Measurements from ENCODE around the gene SEC31A. TPM values are rescaled to one million over a fixed set of nuclear protein-coding genes. Genes with fewer than 3 reads are reported as not detected.

The SEC31A gene
- total and polyA plus RNA-seq, 9 donors: 142 to 388 (median 287) TPM

DNA sequence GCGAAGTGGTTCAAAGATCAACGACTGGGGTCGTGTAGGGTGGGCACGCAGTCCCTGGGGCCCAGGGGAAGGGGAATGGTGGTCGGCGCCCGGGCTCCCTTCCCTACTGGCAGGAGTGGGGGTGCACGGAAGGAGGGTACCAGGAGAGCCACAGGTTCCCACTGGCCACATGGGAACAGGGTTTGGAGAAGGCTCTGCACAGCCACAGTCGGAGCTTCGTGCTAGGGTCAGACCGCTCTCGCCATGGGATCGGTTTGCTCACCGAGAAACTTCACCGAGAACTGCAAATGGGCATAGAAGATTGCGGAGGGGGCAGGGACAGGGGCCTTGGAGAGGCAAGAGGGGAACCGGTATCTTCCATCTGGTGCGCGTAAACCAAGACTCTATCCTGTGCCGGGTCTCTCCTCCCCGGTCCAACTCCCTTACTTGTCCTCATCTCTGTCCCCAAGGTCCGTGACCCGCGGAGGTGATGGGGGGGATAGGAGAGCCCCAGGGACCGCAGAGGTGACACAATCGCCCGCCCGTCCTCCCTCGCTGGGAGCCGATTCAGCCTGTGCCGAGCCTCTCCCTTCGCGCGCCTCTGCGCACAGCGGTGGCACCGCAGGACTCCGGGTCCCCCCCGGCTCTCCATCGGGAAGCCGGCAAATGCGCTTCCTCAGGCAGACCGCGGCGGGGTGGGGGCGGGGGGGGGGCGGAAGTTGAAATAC, 93.4 kb downstream of the SEC31A start:
- H3K36me3 ChIP-seq: no peaks in the 10 kb centered on the region
- DNase-seq: peak; percentile 32 to 60 (median 56)
- no peaks in the 10 kb centered on the region for H3K27me3 ChIP-seq
- WGBS, 3 donors: 1 to 2% (median 1%) methylated on average over 42 to 47 of the region's 47 CpGs
- H3K9me3 ChIP-seq: no peaks in the 10 kb centered on the region
- H3K4me3 ChIP-seq: peak overlapping the region; percentile 80
- intact Hi-C loops (cut with DNase I): loop anchor here in 2 of 4 donors (5.0 to 10.0 kb wide), 4 partner anchors 65 to 233 kb away; partner anchors contain the start of genes SEC31A (in 1 of the 2) and TMEM150C (in 1 of the 2)
- H3K27ac ChIP-seq: peak overlapping the region; percentile 57 to 86
- peaks cover 12% of the 10 kb centered on the region for H3K4me1 ChIP-seq (ENCODE audit: insufficient read depth)
- TF ChIP-seq EP300 (IDR thresholded peaks at IDR 0.05): no peak
- TF ChIP-seq, protein P1, sequence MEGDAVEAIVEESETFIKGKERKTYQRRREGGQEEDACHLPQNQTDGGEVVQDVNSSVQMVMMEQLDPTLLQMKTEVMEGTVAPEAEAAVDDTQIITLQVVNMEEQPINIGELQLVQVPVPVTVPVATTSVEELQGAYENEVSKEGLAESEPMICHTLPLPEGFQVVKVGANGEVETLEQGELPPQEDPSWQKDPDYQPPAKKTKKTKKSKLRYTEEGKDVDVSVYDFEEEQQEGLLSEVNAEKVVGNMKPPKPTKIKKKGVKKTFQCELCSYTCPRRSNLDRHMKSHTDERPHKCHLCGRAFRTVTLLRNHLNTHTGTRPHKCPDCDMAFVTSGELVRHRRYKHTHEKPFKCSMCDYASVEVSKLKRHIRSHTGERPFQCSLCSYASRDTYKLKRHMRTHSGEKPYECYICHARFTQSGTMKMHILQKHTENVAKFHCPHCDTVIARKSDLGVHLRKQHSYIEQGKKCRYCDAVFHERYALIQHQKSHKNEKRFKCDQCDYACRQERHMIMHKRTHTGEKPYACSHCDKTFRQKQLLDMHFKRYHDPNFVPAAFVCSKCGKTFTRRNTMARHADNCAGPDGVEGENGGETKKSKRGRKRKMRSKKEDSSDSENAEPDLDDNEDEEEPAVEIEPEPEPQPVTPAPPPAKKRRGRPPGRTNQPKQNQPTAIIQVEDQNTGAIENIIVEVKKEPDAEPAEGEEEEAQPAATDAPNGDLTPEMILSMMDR (IDR thresholded peaks at IDR 0.05): no peak
- no peak for TF ChIP-seq POLR2A (IDR thresholded peaks at IDR 0.05)

DNA sequence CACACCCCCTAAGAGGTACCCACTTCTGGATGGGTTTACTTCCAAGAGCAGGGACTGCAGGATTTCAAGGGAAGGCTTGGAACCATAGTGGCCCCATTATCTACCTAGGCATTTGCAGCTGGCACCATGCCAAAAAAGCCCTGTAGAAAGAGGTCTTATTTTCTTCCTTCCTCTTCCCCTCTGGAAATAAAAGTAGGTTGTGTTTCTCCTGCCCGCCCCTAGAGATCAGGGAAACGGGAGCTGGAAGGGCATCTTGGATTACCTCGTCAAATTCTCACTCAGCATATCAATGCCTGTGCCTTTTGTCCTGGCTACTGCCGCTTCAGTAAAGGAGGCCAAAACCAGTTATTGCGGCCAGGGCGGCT, 93.9 kb downstream of the SEC31A start:
- H3K4me3 ChIP-seq: peak overlapping the region; percentile 80
- no peak for TF ChIP-seq EP300 (IDR thresholded peaks at IDR 0.05)
- TF ChIP-seq POLR2A (IDR thresholded peaks at IDR 0.05): no peak
- TF ChIP-seq, protein P1 (IDR thresholded peaks at IDR 0.05): no peak
- H3K27me3 ChIP-seq: no peaks in the 10 kb centered on the region
- intact Hi-C loops (cut with DNase I): loop anchor here in 2 of 4 donors (5.0 to 10.0 kb wide), 4 partner anchors 65 to 232 kb away; partner anchors contain the start of genes SEC31A (in 1 of the 2) and TMEM150C (in 1 of the 2)
- DNase-seq: peak in 1 of 5 donors; percentile 55
- 6 to 26% (median 6%) methylated on average over 6 of the region's 6 CpGs for WGBS, 3 donors
- H3K36me3 ChIP-seq: no peaks in the 10 kb centered on the region
- H3K4me1 ChIP-seq (ENCODE audit: insufficient read depth): peaks cover 14% of the 10 kb centered on the region
- no peaks in the 10 kb centered on the region for H3K9me3 ChIP-seq
- H3K27ac ChIP-seq: peak overlapping the region in 1 of 2 donors; percentile 86

DNA sequence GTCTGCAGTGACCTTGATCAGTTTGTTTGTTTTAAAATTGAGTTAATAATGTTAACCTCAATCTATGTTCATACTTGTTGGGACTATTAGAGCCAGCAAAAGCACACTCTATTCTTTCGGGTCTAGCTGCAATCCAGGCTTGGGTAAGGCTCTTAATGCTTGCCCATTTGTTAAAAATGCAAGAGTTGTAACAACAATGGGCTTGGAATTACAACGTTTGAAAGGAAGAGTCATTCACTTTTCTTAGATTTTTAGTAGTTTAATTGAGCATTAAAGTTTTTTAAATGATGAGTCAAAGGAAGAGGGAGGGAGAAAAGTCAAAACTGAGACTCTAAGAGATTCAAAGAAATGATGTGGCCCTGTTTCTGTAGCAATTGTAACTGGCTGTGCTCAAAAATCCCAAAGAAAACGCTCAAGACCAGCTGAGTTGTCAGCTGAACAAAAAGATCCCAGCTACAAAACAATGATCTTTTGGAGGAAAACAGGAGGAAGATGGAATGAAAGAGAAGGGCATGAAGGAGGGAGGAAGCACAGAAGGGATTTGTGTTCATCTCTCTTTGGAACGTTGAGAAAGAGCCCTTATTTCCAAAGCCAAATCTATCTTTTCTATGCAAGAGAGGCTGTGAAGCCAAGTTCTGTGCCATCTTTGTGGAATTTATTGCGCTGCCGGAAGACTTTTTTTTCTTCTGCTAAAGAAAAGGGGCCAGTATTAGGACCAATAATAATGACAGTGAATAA, 97.9 kb downstream of the SEC31A start:
- intact Hi-C loops (cut with DNase I): loop anchor here in 2 of 4 donors (10.0 kb wide), 3 partner anchors 68 to 228 kb away; partner anchors contain the start of genes SEC31A (in 1 of the 2) and TMEM150C (in 1 of the 2)
- Histone ChIP-seq H3K4me1 (ENCODE audit: insufficient read depth) (peaks cover 16% of the 10 kb centered on the region), H3K27ac (peak overlapping the region in 1 of 2 donors; percentile 6), H3K27me3 (no peaks in the 10 kb centered on the region), H3K4me3 (no peak overlapping the region), H3K36me3 (no peaks in the 10 kb centered on the region), H3K9me3 (no peaks in the 10 kb centered on the region)
- WGBS, 3 donors: 32 to 36% (median 35%) methylated on average over 6 of the region's 6 CpGs
- no peak for TF ChIP-seq POLR2A (IDR thresholded peaks at IDR 0.05)
- TF ChIP-seq, protein P1 (IDR thresholded peaks at IDR 0.05): no peak
- no peak for TF ChIP-seq EP300 (IDR thresholded peaks at IDR 0.05)
- DNase-seq: no peak

DNA sequence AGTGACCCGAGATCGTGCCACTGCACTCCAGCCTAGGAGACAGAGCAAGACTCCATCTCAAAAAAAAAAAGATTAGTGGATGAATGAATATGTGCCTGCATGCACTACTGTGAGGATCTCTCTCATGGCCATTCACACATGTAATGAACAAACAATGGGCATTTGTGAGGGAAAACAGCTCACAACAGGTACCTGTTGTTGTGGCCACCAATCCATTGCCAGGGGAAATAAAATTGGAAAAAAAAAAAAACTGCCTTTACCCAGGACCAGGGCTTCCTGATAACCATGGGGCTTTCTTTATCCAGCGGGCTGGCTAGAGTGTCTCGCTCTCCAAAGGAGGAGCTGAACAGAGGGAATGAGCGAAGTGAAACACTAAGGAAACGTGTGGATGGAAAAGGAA, 99.8 kb downstream of the SEC31A start:
- TF ChIP-seq POLR2A (IDR thresholded peaks at IDR 0.05) (no peak), EP300 (IDR thresholded peaks at IDR 0.05) (no peak)
- TF ChIP-seq, protein P1 (IDR thresholded peaks at IDR 0.05): no peak
- intact Hi-C loops (cut with DNase I): loop anchor here in 2 of 4 donors (10.0 kb wide), 3 partner anchors 66 to 226 kb away; partner anchors contain the start of genes SEC31A (in 1 of the 2) and TMEM150C (in 1 of the 2)
- Histone ChIP-seq H3K4me1 (ENCODE audit: insufficient read depth) (peaks cover 19% of the 10 kb centered on the region), H3K27me3 (no peaks in the 10 kb centered on the region), H3K27ac (no peak overlapping the region), H3K9me3 (no peaks in the 10 kb centered on the region), H3K36me3 (no peaks in the 10 kb centered on the region), H3K4me3 (no peak overlapping the region)
- DNase-seq: no peak
- WGBS, 3 donors: 82 to 88% (median 83%) methylated on average over 6 of the region's 6 CpGs
